Mucosa of rectum (tissue), 2 donors: ENCODE data around the gene MACROD2.

ENCODE experiments used
- H3K27ac ChIP-seq, 2 donors: one replicate each; pipeline ENCODE4 v1.7.0; 2013; ENCODE audit warnings: inconsistent platforms in 2 of 2, low read depth in 2 of 2, low read length in 2 of 2
- H3K27me3 ChIP-seq, 2 donors: one replicate each; pipeline ENCODE4 v1.7.0; 2013; ENCODE audit warnings: low read length in 2 of 2; ENCODE audit not compliant: control insufficient read depth in 2 of 2, insufficient read depth in 2 of 2
- H3K36me3 ChIP-seq, 2 donors: one replicate each; pipeline ENCODE4 v1.7.0; 2013; ENCODE audit warnings: low read length in 2 of 2; ENCODE audit not compliant: control insufficient read depth in 2 of 2, insufficient read depth in 2 of 2
- H3K4me1 ChIP-seq, 2 donors: one replicate each; pipeline ENCODE4 v1.7.0; 2013; ENCODE audit warnings: low read length in 2 of 2, mild to moderate bottlenecking in 1 of 2; ENCODE audit not compliant: control insufficient read depth in 2 of 2, insufficient read depth in 2 of 2
- H3K4me3 ChIP-seq, 2 donors: one replicate each; pipeline ENCODE4 v1.7.0; 2013; ENCODE audit warnings: low read length in 2 of 2
- H3K9ac ChIP-seq, 2 donors: one replicate each; pipeline ENCODE4 v1.7.0; 2013; ENCODE audit warnings: low read length in 2 of 2, low read depth in 1 of 2, mild to moderate bottlenecking in 1 of 2
- H3K9me3 ChIP-seq, 2 donors: one replicate each; pipeline ENCODE4 v1.7.0; 2013; ENCODE audit warnings: low read length in 2 of 2; ENCODE audit not compliant: control insufficient read depth in 2 of 2
- donor health status: healthy.
- donor health status: Normal muscosa, but diverticular disease.

MACROD2 gene

GRCh38 chr20:15030826-15031225 lies 1035.5 kb downstream of the MACROD2 start:
- H3K4me3 ChIP-seq, result no peak overlapping the region

GRCh38 chr20:15031546-15032351 lies 1036.4 kb downstream of the MACROD2 start:
- H3K4me3 ChIP-seq, result no peak overlapping the region

More at GRCh38 chr20:15030826-15031225, 1035.5 kb downstream of the MACROD2 start:
- H3K9ac ChIP-seq, result no peak overlapping the region
- no peaks in the 10 kb centered on the region for H3K36me3 ChIP-seq
- H3K9me3 ChIP-seq, result no peaks in the 10 kb centered on the region
- H3K27ac ChIP-seq, result no peak overlapping the region
- H3K27me3 ChIP-seq, result no peaks in the 10 kb centered on the region
- no peaks in the 10 kb centered on the region for H3K4me1 ChIP-seq

GRCh38 chr20:15032352-15032622 lies 1037.0 kb downstream of the MACROD2 start:
- Histone ChIP-seq H3K9ac (no peak overlapping the region), H3K4me1 (no peaks in the 10 kb centered on the region), H3K9me3 (no peaks in the 10 kb centered on the region), H3K27ac (no peak overlapping the region), H3K36me3 (no peaks in the 10 kb centered on the region), H3K4me3 (no peak overlapping the region), H3K27me3 (no peaks in the 10 kb centered on the region)

More at GRCh38 chr20:15031546-15032351, 1036.4 kb downstream of the MACROD2 start:
- no peaks in the 10 kb centered on the region for H3K27me3 ChIP-seq
- H3K9me3 ChIP-seq, result no peaks in the 10 kb centered on the region
- no peaks in the 10 kb centered on the region for H3K36me3 ChIP-seq
- H3K9ac ChIP-seq, result no peak overlapping the region
- no peaks in the 10 kb centered on the region for H3K4me1 ChIP-seq
- no peak overlapping the region for H3K27ac ChIP-seq

DNA sequence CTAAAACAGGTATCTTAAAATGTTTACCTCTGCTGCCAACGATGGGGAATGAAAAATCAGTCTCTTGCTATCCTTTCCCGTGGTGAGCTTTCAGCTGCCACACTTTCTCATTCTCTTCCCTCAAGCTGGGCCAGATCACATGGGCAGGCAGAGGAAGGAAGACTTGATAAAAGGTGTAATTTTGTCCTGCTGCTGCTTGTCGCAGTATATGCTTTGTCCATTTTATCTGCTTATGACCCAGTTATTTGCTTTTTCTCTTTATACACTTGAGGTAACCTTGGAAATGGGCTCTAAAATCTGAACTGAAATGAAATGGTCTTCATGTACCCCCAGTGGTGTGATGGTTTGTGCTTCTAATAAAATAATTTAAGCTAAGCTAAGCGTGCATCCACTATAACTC lies 1038.0 kb downstream of the MACROD2 start:
- no peaks in the 10 kb centered on the region for H3K9me3 ChIP-seq
- H3K27ac ChIP-seq, result no peak overlapping the region
- H3K9ac ChIP-seq, result no peak overlapping the region
- no peaks in the 10 kb centered on the region for H3K27me3 ChIP-seq
- no peak overlapping the region for H3K4me3 ChIP-seq
- no peaks in the 10 kb centered on the region for H3K4me1 ChIP-seq
- H3K36me3 ChIP-seq, result no peaks in the 10 kb centered on the region

- no peak overlapping the region for H3K27ac ChIP-seq
- no peaks in the 10 kb centered on the region for H3K36me3 ChIP-seq
- no peaks in the 10 kb centered on the region for H3K4me1 ChIP-seq
- H3K27me3 ChIP-seq, result no peaks in the 10 kb centered on the region
- H3K9me3 ChIP-seq, result no peaks in the 10 kb centered on the region
- no peak overlapping the region for H3K9ac ChIP-seq
- H3K4me3 ChIP-seq, result no peak overlapping the region
Observed at GRCh38 chr20:15033891-15034290, 1038.6 kb downstream of the MACROD2 start.

- no peaks in the 10 kb centered on the region for H3K36me3 ChIP-seq
- H3K9ac ChIP-seq, result no peak overlapping the region
- no peaks in the 10 kb centered on the region for H3K4me1 ChIP-seq
- no peak overlapping the region for H3K4me3 ChIP-seq
- H3K27me3 ChIP-seq, result no peaks in the 10 kb centered on the region
- no peaks in the 10 kb centered on the region for H3K9me3 ChIP-seq
- no peak overlapping the region for H3K27ac ChIP-seq
Observed at GRCh38 chr20:15036948-15037347, 1041.6 kb downstream of the MACROD2 start.

- H3K9me3 ChIP-seq, result no peaks in the 10 kb centered on the region
- H3K9ac ChIP-seq, result no peak overlapping the region
- H3K36me3 ChIP-seq, result no peaks in the 10 kb centered on the region
- no peak overlapping the region for H3K27ac ChIP-seq
- H3K4me3 ChIP-seq, result no peak overlapping the region
- no peaks in the 10 kb centered on the region for H3K4me1 ChIP-seq
- no peaks in the 10 kb centered on the region for H3K27me3 ChIP-seq
Observed at GRCh38 chr20:15039088-15039752, 1043.9 kb downstream of the MACROD2 start.

GRCh38 chr20:15042723-15043122 lies 1047.4 kb downstream of the MACROD2 start:
- Histone ChIP-seq H3K27ac (no peak overlapping the region), H3K27me3 (no peaks in the 10 kb centered on the region), H3K9ac (no peak overlapping the region), H3K4me1 (no peaks in the 10 kb centered on the region), H3K9me3 (no peaks in the 10 kb centered on the region), H3K36me3 (no peaks in the 10 kb centered on the region), H3K4me3 (no peak overlapping the region)

DNA sequence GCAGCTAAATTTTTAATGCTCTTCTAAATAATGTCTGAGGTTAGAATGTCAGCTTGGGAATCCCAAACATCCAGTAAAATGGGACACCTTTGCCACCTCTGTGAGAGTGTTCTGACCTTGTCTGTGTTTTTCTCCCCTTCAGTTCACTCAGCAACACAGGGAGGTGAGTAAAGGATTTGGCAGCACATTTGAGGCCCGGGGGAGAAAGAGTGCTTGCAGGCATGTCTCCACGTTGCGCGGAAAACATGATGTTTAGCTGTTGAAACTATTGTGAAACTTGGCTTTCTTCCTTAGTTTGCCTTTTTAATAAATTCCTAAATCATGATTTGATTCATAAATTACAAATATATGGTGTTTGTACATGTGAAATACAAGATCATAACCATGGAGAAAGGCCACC lies 1049.9 kb downstream of the MACROD2 start:
- Histone ChIP-seq H3K4me3 (no peak overlapping the region), H3K36me3 (no peaks in the 10 kb centered on the region), H3K9ac (no peak overlapping the region), H3K27ac (no peak overlapping the region), H3K4me1 (no peaks in the 10 kb centered on the region), H3K27me3 (no peaks in the 10 kb centered on the region), H3K9me3 (no peaks in the 10 kb centered on the region)

DNA sequence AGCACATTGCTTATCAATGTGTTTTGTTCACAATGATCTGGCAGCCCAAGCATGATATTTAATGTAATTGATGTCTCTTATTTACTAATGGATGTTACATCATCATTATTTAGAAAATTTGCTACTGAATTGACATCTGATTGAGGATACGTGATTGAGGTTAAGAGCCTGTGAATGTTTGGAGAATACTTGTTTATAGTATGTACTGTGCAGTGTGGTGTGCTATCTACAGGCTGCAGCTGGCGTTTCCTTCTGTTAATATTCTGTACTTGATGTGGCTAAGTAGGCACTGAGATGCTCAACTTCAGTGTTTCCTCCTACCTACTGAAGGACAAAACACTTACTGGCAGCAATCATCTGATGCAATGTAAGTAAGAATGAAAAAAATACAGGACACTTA lies 1051.7 kb downstream of the MACROD2 start:
- no peaks in the 10 kb centered on the region for H3K27me3 ChIP-seq
- no peak overlapping the region for H3K4me3 ChIP-seq
- no peaks in the 10 kb centered on the region for H3K36me3 ChIP-seq
- no peaks in the 10 kb centered on the region for H3K9me3 ChIP-seq
- no peaks in the 10 kb centered on the region for H3K4me1 ChIP-seq
- no peak overlapping the region for H3K9ac ChIP-seq
- H3K27ac ChIP-seq, result no peak overlapping the region
